Ascending aorta (tissue), 2 donors: ENCODE data around the gene SEL1L. TPM values are rescaled to one million over a fixed set of nuclear protein-coding genes. Genes with fewer than 3 reads are reported as not detected.

ENCODE experiments used
- DNase-seq, 2 donors: peaks; one replicate each; pipeline ENCODE4 v3.0.0-alpha.2; 2019; ENCODE audit warnings: low spot score in 2 of 2
- H3K27ac ChIP-seq, 2 donors: fragments of 200-600 bp; sonication (generic); one replicate each; pipeline ENCODE4 v1.5.1; 2016 to 2017; ENCODE audit warnings: mild to moderate bottlenecking in 1 of 2
- H3K27me3 ChIP-seq: fragments of 200-600 bp; sonication (generic); one replicate; pipeline ENCODE4 v1.5.1; 2017
- H3K36me3 ChIP-seq, 2 donors: fragments of 200-600 bp; sonication (generic); one replicate each; pipeline ENCODE4 v1.5.1; 2016
- H3K4me1 ChIP-seq, 2 donors: fragments of 200-600 bp; sonication (generic); one replicate each; pipeline ENCODE4 v1.5.1; 2016 to 2017; ENCODE audit warnings: mild to moderate bottlenecking in 1 of 2
- H3K4me3 ChIP-seq, 2 donors: fragments of 200-600 bp; sonication (generic); one replicate each; pipeline ENCODE4 v1.5.1; 2016 to 2017; ENCODE audit warnings: mild to moderate bottlenecking in 1 of 2
- H3K9me3 ChIP-seq, 2 donors: fragments of 200-600 bp; sonication (generic); one replicate each; pipeline ENCODE4 v1.5.1; 2016
- intact Hi-C: fragments of 100-400 bp; cut with DNase I; formaldehyde crosslinking; loops from one replicate; pipeline ENCODE4 v1.15.1; 2023
- total RNA-seq: library from RNA; depleted of rRNA; stranded (reverse); fragments of >200 nt; gene quantifications from one replicate; pipeline ENCODE4 v1.1.0, GENCODE V29; 2016
- TF ChIP-seq, protein P1 (sequence below), 3 experiments: fragments of 200-600 bp in 2 of 3; fragments of 450-650 bp in 1 of 3; sonication (generic) in 2 of 3; IDR thresholded peaks; one replicate each; pipeline ENCODE4 v1.5.1; 2016 to 2019; ENCODE audit warnings: antibody characterized with exemption in 3 of 3, mild to moderate bottlenecking in 1 of 3, moderate library complexity in 1 of 3

The SEL1L gene
- total RNA-seq, 1 donor from 2014 or later, result 37.3 TPM

DNA sequence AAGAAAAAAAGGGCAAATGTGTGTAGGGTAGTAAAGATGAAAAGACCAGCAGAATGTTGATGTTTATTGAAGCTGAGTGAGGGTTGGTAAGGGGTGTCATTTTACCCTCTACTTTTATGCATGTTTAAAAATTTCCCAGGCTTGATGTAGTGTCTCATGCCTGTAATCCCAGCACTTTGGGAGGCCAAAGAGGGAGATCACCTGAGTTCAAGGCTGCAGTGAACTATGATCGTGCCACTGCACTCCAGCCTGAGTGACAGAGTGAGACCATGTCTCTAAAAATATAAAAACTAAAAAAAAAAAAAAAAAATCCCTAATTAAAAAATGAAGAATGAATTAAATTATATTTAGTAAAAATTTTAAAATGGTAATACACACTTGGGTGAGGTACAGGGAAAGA lies 8.5 kb downstream of the SEL1L start:
- Histone ChIP-seq H3K4me1 (peaks cover 0 to 2% of the 10 kb centered on the region in 2 donors), H3K27ac (no peak overlapping the region), H3K9me3 (no peaks in the 10 kb centered on the region), H3K36me3 (peaks cover 17 to 46% of the 10 kb centered on the region in 2 donors), H3K27me3 (no peaks in the 10 kb centered on the region), H3K4me3 (no peak overlapping the region)
- intact Hi-C loops, result no loop called here
- DNase-seq, result no peak
- TF ChIP-seq, protein P1, sequence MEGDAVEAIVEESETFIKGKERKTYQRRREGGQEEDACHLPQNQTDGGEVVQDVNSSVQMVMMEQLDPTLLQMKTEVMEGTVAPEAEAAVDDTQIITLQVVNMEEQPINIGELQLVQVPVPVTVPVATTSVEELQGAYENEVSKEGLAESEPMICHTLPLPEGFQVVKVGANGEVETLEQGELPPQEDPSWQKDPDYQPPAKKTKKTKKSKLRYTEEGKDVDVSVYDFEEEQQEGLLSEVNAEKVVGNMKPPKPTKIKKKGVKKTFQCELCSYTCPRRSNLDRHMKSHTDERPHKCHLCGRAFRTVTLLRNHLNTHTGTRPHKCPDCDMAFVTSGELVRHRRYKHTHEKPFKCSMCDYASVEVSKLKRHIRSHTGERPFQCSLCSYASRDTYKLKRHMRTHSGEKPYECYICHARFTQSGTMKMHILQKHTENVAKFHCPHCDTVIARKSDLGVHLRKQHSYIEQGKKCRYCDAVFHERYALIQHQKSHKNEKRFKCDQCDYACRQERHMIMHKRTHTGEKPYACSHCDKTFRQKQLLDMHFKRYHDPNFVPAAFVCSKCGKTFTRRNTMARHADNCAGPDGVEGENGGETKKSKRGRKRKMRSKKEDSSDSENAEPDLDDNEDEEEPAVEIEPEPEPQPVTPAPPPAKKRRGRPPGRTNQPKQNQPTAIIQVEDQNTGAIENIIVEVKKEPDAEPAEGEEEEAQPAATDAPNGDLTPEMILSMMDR (IDR thresholded peaks at IDR 0.05), result no peak

DNA sequence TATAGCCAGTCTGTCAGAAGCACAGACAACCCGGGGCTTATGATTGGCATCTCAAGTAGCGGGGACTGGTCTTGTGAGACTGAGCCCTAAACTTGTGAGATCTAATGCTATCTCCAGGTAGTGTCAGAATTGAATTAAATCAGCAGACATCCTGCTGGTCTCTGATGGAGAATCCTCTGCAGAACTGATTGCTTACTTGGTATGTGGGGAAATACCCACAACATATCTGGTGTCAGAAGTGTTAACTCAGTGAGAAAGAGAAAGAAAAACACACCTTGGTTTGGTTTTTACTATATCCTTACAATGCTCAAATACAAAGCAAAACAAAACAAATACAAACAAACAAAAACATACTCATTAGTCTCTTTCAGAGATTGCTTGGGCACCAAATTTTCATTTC lies 10.0 kb downstream of the SEL1L start:
- no peak overlapping the region for H3K27ac ChIP-seq
- no peaks in the 10 kb centered on the region for H3K27me3 ChIP-seq
- intact Hi-C loops, result no loop called here
- H3K4me3 ChIP-seq, result no peak overlapping the region
- H3K36me3 ChIP-seq, result peaks cover 17 to 57% of the 10 kb centered on the region in 2 donors
- H3K4me1 ChIP-seq, result peaks cover 0 to 3% of the 10 kb centered on the region in 2 donors
- no peaks in the 10 kb centered on the region for H3K9me3 ChIP-seq
- TF ChIP-seq, protein P1 (IDR thresholded peaks at IDR 0.05), result no peak
- no peak for DNase-seq

DNA sequence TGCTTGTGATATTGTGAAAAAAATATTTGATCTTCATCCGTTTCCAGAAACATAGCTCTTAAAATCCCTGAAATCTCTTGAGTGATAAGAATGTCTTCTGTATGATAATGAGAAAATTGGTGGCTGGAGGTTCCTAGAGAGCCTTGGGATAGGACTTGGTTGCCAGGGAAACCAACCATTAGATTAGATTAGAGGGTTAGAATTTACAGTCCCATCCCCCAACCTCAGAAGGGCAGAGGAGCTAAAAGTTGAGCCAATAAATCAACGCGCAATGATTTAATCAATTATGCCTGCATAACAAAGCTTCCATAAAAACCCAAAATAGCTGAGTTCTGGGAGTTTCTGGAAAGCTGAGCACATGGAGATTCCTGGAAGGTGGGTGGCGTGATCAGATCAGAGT lies 10.6 kb downstream of the SEL1L start:
- H3K36me3 ChIP-seq, result peaks cover 17 to 59% of the 10 kb centered on the region in 2 donors
- H3K9me3 ChIP-seq, result no peaks in the 10 kb centered on the region
- H3K27me3 ChIP-seq, result no peaks in the 10 kb centered on the region
- intact Hi-C loops, result no loop called here
- peaks cover 0 to 3% of the 10 kb centered on the region in 2 donors for H3K4me1 ChIP-seq
- no peak overlapping the region for H3K4me3 ChIP-seq
- H3K27ac ChIP-seq, result no peak overlapping the region
- no peak for DNase-seq
- TF ChIP-seq, protein P1 (IDR thresholded peaks at IDR 0.05), result no peak

DNA sequence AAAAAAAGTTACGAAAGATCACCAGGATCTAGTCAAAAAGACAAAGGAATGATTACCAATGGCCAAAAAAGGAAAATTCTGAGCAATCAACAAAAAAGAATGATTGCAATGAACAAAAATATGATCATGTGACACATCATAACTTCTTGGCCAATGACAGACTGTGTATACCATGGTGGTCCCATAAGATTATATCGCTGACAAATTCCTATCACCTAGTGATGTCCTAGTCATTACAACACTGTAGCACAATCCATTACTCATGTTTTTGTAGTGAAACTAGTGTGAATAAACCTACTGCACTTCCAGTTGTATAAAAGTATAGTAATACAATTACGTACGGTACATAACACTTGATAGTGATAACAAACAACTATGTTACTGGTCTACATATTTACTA lies 12.3 kb downstream of the SEL1L start:
- H3K4me3 ChIP-seq, result no peak overlapping the region
- no peaks in the 10 kb centered on the region for H3K9me3 ChIP-seq
- H3K27ac ChIP-seq, result no peak overlapping the region
- no peaks in the 10 kb centered on the region for H3K27me3 ChIP-seq
- H3K36me3 ChIP-seq, result peaks cover 20 to 73% of the 10 kb centered on the region in 2 donors
- peaks cover 0 to 3% of the 10 kb centered on the region in 2 donors for H3K4me1 ChIP-seq
- no peak for DNase-seq
- intact Hi-C loops, result no loop called here
- TF ChIP-seq, protein P1 (IDR thresholded peaks at IDR 0.05), result no peak

DNA sequence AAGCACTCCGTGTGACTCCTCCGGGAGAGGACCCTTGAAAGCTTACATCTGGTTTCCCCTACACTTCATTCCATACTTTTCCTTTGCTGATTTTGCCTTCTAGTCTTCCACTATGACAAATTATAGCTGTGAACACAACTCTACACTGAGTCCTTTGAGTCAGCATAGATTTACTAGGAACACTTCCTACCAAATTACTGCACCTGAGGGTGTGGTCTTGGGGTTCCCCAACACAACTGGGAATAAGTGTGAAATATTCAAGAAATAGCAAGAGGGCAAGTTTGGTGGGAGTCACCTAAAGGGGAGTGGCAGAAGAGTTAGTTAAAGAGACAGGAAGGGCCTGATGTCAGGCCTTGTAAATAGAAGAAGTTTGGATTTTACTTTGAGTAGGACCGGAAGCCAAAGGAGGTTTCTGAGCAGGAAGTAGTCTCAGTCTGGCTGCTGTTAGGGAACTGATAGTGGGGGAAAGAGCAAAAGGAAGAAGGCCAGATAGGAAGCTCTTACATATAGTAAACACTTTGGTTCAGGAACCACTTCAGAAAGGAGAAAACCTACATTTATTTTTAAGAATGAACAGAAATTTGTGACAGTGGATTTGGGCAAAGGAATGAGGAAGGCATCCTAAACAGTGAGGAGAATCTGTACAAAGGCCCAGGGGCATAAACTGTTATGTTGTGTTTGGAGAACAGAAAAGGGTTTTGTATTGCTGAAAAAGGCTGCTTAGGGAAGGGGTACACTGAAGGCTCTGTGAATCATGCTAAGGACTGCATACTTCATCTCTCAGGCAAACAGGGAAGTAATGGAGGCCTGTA lies 14.2 kb downstream of the SEL1L start:
- H3K27ac ChIP-seq, result peak overlapping the region; percentile 15 to 59
- peaks cover 0 to 3% of the 10 kb centered on the region in 2 donors for H3K4me1 ChIP-seq
- H3K9me3 ChIP-seq, result no peaks in the 10 kb centered on the region
- peaks cover 17 to 66% of the 10 kb centered on the region in 2 donors for H3K36me3 ChIP-seq
- no peaks in the 10 kb centered on the region for H3K27me3 ChIP-seq
- intact Hi-C loops, result no loop called here
- DNase-seq, result no peak
- H3K4me3 ChIP-seq, result no peak overlapping the region
- TF ChIP-seq, protein P1 (IDR thresholded peaks at IDR 0.05), result no peak
